ENCODE data around the gene MVB12B. TPM values are rescaled to one million over a fixed set of nuclear protein-coding genes. Genes with fewer than 3 reads are reported as not detected.

Gene MVB12B
- total and polyA plus RNA-seq, 2 donors (not counting 1 experiment from before 2014, with no cell fraction given) = 2.5 to 2.6 TPM

DNA sequence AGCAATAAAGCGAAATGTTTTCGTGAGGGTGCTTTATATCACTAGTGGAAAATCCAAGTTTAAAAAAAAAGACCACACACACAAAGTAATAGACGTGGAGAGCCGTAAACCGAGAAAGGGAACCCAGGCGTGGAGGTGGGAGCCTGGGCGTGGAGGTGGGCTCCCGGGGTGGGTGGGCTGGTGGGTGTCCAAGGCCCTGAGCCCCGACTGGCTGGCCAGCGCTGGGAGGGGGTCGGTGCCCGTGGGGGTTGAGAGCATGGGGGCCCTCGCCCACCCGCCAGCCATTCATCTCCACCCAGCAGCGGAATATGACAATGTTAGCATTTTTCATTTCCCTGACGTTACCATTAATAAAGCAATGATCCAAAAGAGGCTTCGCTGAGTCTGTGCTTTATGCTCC, 135.0 kb downstream of the MVB12B start:
- no peaks in the 10 kb centered on the region for H3K9me3 ChIP-seq (ENCODE audit: control insufficient read depth, insufficient read depth, low read depth, low read length)
- no peak overlapping the region for H3K27ac ChIP-seq (ENCODE audit: insufficient read depth, low read length)
- TF ChIP-seq, protein P1, sequence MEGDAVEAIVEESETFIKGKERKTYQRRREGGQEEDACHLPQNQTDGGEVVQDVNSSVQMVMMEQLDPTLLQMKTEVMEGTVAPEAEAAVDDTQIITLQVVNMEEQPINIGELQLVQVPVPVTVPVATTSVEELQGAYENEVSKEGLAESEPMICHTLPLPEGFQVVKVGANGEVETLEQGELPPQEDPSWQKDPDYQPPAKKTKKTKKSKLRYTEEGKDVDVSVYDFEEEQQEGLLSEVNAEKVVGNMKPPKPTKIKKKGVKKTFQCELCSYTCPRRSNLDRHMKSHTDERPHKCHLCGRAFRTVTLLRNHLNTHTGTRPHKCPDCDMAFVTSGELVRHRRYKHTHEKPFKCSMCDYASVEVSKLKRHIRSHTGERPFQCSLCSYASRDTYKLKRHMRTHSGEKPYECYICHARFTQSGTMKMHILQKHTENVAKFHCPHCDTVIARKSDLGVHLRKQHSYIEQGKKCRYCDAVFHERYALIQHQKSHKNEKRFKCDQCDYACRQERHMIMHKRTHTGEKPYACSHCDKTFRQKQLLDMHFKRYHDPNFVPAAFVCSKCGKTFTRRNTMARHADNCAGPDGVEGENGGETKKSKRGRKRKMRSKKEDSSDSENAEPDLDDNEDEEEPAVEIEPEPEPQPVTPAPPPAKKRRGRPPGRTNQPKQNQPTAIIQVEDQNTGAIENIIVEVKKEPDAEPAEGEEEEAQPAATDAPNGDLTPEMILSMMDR (conservative IDR thresholded peaks at IDR 0.05 in 1 of 2, IDR thresholded peaks at IDR 0.05 in 1 of 2; ENCODE audit: low read depth in 1 of 2, low read length in 2 of 2) = no peak
- TF ChIP-seq EZH2 (IDR thresholded peaks at IDR 0.05; ENCODE audit: low read length, missing control alignments) = no peak
- no peaks in the 10 kb centered on the region for H3K27me3 ChIP-seq (ENCODE audit: control insufficient read depth, insufficient read depth, low read length)
- no peak overlapping the region for H2AFZ ChIP-seq (ENCODE audit: low read length)
- no peaks in the 10 kb centered on the region for H3K4me1 ChIP-seq (ENCODE audit: control insufficient read depth, extremely low read depth, insufficient read depth, low read length)
- H4K20me1 ChIP-seq (ENCODE audit: control insufficient read depth, extremely low read depth, insufficient read depth, low read length) = no peaks in the 10 kb centered on the region
- no peak overlapping the region for H3K4me3 ChIP-seq (replicated peaks in 1 of 4; ENCODE audit: control extremely low read depth in 1 of 4, insufficient read depth in 1 of 4, low read depth in 3 of 4, low read length in 4 of 4)
- H3K36me3 ChIP-seq (ENCODE audit: control insufficient read depth, insufficient read depth, low read length) = no peaks in the 10 kb centered on the region
- no peak overlapping the region for H3K9ac ChIP-seq (ENCODE audit: insufficient read depth, low read length)
- no peak for DNase-seq (ENCODE audit: low read depth in 2 of 2)
- no peak overlapping the region for H3K4me2 ChIP-seq (ENCODE audit: extremely low read depth, insufficient read depth, low read length)
- no peaks in the 10 kb centered on the region for H3K79me2 ChIP-seq (ENCODE audit: control insufficient read depth, insufficient read depth, low read length)

DNA sequence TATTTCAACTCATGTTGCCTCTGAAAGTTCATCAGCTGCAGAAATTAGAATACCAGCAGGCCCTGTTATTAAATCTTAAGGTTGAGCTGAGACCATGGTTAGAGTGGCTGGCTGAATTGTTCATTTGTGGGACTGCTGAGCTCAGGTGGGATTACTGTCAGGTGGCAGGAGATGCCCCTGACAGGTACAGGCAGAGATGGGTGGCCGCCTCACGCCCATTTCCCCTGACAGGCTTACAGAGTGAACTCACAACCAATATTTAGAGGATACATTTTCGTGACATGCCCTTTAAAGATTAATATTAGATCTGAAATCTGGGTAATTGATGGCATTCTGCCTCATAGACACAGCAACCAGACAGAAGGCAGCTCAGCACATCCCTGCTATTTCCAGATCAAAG, 136.0 kb downstream of the MVB12B start:
- H3K4me2 ChIP-seq (ENCODE audit: extremely low read depth, insufficient read depth, low read length) = no peak overlapping the region
- H3K36me3 ChIP-seq (ENCODE audit: control insufficient read depth, insufficient read depth, low read length) = no peaks in the 10 kb centered on the region
- H3K4me1 ChIP-seq (ENCODE audit: control insufficient read depth, extremely low read depth, insufficient read depth, low read length) = no peaks in the 10 kb centered on the region
- no peak for TF ChIP-seq EZH2 (IDR thresholded peaks at IDR 0.05; ENCODE audit: low read length, missing control alignments)
- TF ChIP-seq, protein P1 (conservative IDR thresholded peaks at IDR 0.05 in 1 of 2, IDR thresholded peaks at IDR 0.05 in 1 of 2; ENCODE audit: low read depth in 1 of 2, low read length in 2 of 2) = no peak
- H3K79me2 ChIP-seq (ENCODE audit: control insufficient read depth, insufficient read depth, low read length) = no peaks in the 10 kb centered on the region
- H3K4me3 ChIP-seq (replicated peaks in 1 of 4; ENCODE audit: control extremely low read depth in 1 of 4, insufficient read depth in 1 of 4, low read depth in 3 of 4, low read length in 4 of 4) = no peak overlapping the region
- no peaks in the 10 kb centered on the region for H3K9me3 ChIP-seq (ENCODE audit: control insufficient read depth, insufficient read depth, low read depth, low read length)
- H3K27me3 ChIP-seq (ENCODE audit: control insufficient read depth, insufficient read depth, low read length) = no peaks in the 10 kb centered on the region
- H3K27ac ChIP-seq (ENCODE audit: insufficient read depth, low read length) = no peak overlapping the region
- H2AFZ ChIP-seq (ENCODE audit: low read length) = no peak overlapping the region
- no peak for DNase-seq (ENCODE audit: low read depth in 2 of 2)
- H4K20me1 ChIP-seq (ENCODE audit: control insufficient read depth, extremely low read depth, insufficient read depth, low read length) = no peaks in the 10 kb centered on the region
- H3K9ac ChIP-seq (ENCODE audit: insufficient read depth, low read length) = no peak overlapping the region

DNA sequence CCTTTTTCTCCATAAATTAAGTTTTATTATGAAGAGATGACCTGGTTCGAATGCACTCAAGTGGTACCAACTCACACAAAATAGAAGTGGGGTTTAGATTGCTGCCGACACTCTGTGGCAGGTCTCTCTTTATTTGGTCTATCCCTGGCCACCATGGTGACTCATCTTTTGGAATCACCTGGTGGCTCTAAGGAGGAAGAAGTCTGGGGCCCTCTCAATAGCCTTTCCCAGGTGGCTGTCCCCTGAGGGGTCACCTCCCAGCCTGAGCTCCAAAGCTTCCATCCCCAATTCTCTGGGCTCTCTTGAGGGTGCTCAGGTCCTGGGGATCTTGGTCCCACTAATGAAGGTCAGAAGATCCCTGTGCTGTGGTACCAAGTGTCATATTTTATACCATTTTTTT, 136.8 kb downstream of the MVB12B start:
- Histone ChIP-seq H3K4me3 (replicated peaks in 1 of 4; ENCODE audit: control extremely low read depth in 1 of 4, insufficient read depth in 1 of 4, low read depth in 3 of 4, low read length in 4 of 4) (no peak overlapping the region), H3K27ac (ENCODE audit: insufficient read depth, low read length) (no peak overlapping the region), H2AFZ (ENCODE audit: low read length) (no peak overlapping the region), H3K79me2 (ENCODE audit: control insufficient read depth, insufficient read depth, low read length) (no peaks in the 10 kb centered on the region), H3K4me2 (ENCODE audit: extremely low read depth, insufficient read depth, low read length) (no peak overlapping the region), H3K27me3 (ENCODE audit: control insufficient read depth, insufficient read depth, low read length) (no peaks in the 10 kb centered on the region), H3K9ac (ENCODE audit: insufficient read depth, low read length) (no peak overlapping the region), H3K4me1 (ENCODE audit: control insufficient read depth, extremely low read depth, insufficient read depth, low read length) (no peaks in the 10 kb centered on the region), H3K36me3 (ENCODE audit: control insufficient read depth, insufficient read depth, low read length) (no peaks in the 10 kb centered on the region), H3K9me3 (ENCODE audit: control insufficient read depth, insufficient read depth, low read depth, low read length) (no peaks in the 10 kb centered on the region), H4K20me1 (ENCODE audit: control insufficient read depth, extremely low read depth, insufficient read depth, low read length) (no peaks in the 10 kb centered on the region)
- TF ChIP-seq, protein P1 (conservative IDR thresholded peaks at IDR 0.05 in 1 of 2, IDR thresholded peaks at IDR 0.05 in 1 of 2; ENCODE audit: low read depth in 1 of 2, low read length in 2 of 2) = no peak
- TF ChIP-seq EZH2 (IDR thresholded peaks at IDR 0.05; ENCODE audit: low read length, missing control alignments) = no peak
- DNase-seq (ENCODE audit: low read depth in 2 of 2) = no peak

All from fibroblast of lung (primary cell).